ENCODE results near the gene RHO. TPM values are rescaled to one million over a fixed set of nuclear protein-coding genes. Genes with fewer than 3 reads are reported as not detected.

The RHO gene
- total RNA-seq, 1 donor from 2014 or later, result not detected

DNA sequence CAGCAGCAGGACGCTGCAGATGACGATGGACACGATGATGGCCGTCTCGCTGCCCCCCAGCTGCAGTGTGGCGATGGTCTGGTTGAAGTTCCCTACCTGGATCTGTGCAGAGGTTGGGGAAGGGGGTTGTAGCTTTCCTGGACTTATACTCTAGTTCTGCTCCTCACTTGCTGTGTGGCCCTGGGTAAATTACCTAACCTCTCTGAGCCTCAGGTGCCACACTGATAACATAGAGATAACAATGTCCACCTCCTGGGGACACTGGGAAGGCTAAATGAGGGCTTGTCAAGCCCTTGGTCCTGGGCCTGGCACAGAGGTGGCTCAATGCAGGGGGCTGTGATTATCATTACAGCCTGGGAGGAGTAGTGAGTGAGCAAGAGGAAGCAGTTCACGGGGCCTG is 41.4 kb downstream of the RHO start:
- no peak overlapping the region for H3K27ac Mint-ChIP-seq (ENCODE audit: unreplicated experiment)
- no peak for DNase-seq (ENCODE audit: low read depth, low spot score)
- no peaks in the 10 kb centered on the region for H3K27me3 Mint-ChIP-seq (ENCODE audit: low read depth)
- no peak overlapping the region for H3K4me3 Mint-ChIP-seq
- H3K9me3 Mint-ChIP-seq, result no peaks in the 10 kb centered on the region
- H3K4me1 Mint-ChIP-seq, result no peaks in the 10 kb centered on the region
- H3K36me3 Mint-ChIP-seq (ENCODE audit: low read depth), result no peaks in the 10 kb centered on the region
- TF ChIP-seq, protein P1, sequence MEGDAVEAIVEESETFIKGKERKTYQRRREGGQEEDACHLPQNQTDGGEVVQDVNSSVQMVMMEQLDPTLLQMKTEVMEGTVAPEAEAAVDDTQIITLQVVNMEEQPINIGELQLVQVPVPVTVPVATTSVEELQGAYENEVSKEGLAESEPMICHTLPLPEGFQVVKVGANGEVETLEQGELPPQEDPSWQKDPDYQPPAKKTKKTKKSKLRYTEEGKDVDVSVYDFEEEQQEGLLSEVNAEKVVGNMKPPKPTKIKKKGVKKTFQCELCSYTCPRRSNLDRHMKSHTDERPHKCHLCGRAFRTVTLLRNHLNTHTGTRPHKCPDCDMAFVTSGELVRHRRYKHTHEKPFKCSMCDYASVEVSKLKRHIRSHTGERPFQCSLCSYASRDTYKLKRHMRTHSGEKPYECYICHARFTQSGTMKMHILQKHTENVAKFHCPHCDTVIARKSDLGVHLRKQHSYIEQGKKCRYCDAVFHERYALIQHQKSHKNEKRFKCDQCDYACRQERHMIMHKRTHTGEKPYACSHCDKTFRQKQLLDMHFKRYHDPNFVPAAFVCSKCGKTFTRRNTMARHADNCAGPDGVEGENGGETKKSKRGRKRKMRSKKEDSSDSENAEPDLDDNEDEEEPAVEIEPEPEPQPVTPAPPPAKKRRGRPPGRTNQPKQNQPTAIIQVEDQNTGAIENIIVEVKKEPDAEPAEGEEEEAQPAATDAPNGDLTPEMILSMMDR (conservative IDR thresholded peaks at IDR 0.05), result no peak

DNA sequence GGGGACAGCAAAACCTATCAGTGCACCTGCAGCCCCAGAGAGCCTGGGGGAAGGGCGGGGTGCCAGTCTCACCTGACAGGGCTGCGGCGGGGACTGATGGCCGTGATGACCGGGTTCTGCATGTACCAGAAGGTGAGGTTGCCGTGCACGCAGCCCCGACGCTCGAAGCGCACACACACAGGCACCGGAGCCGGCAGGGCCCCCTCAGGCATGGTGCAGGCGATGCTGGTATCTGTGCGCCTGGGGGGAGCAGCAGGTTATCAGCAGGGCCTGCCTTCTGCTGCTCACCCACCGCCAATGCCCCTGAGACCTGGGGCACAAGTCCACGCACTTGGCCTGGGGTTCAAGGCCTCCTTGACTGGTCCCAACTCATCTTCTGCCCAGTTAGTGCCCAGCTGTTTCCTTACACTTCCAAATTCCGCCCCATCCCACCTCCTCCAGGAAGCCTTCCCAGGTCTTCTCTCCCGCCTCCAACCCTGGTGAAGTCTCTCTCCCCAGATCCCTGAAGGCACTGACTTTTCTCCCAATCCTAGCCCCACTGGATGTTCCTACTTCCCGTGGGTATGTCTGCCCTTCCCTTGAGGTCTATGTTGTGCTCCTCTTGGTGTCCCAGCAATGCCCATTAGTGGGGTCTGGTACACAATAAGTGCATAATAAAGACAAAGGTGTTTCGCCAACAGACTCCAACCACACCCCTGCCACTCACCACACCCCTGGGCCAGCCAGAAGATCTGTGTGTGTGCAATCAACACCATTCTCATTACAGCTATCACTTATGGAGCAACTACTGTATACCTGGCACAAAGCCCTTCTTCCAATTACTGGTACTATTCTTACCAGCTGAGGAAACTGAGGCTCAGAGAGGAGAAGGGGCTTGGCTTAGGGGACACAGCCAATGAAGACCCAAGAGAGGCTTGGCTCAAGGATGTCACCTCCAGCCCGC is 43.4 kb downstream of the RHO start:
- no peaks in the 10 kb centered on the region for H3K27me3 Mint-ChIP-seq (ENCODE audit: low read depth)
- H3K27ac Mint-ChIP-seq (ENCODE audit: unreplicated experiment), result peak overlapping the region; percentile 78
- no peaks in the 10 kb centered on the region for H3K36me3 Mint-ChIP-seq (ENCODE audit: low read depth)
- no peak for DNase-seq (ENCODE audit: low read depth, low spot score)
- H3K4me1 Mint-ChIP-seq, result no peaks in the 10 kb centered on the region
- no peak overlapping the region for H3K4me3 Mint-ChIP-seq
- TF ChIP-seq, protein P1 (conservative IDR thresholded peaks at IDR 0.05), result no peak
- H3K9me3 Mint-ChIP-seq, result no peaks in the 10 kb centered on the region

DNA sequence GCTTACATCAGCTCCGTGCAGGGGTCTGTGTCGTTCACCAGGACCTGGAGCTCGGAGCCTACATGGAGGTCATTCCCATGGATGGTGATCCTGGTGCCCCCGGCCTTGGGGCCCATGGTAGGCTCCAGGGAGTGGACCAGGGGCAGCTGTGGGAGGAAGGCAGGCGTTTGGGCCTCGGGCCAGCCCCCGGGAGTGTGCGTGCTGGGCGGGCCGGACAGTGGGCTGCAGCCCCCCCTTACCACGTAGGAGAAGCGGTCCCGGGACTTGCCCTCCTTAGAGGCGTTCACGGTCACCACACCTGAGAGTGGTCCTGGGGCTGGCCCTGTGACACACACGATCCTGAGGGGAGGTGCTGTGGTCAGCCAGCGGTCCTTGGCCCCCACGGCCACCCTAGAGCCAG is 44.2 kb downstream of the RHO start:
- Mint-ChIP-seq H3K9me3 (no peaks in the 10 kb centered on the region), H3K27ac (ENCODE audit: unreplicated experiment) (no peak overlapping the region), H3K4me3 (no peak overlapping the region), H3K27me3 (ENCODE audit: low read depth) (no peaks in the 10 kb centered on the region), H3K36me3 (ENCODE audit: low read depth) (no peaks in the 10 kb centered on the region), H3K4me1 (no peaks in the 10 kb centered on the region)
- TF ChIP-seq, protein P1 (conservative IDR thresholded peaks at IDR 0.05), result no peak
- no peak for DNase-seq (ENCODE audit: low read depth, low spot score)

DNA sequence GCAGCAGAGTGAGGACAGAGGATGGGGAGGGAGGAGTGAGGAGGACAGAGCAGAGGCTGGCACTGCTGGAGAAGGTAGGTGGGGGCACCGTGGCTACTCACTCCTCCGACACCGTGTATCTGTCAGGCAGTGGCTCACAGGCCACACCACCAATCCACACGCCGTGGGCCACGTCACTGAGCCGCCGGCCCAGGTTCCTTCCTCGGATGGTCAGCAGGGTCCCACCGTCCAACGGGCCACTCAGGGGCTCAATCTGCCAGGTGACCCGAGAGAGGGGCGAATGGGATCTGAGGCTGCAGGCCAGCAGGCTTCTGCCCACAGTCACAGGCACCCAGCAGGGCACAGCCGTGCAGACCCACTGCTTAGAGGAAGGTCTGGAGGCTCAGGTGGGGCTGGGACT is 45.1 kb downstream of the RHO start:
- Mint-ChIP-seq H3K4me3 (no peak overlapping the region), H3K36me3 (ENCODE audit: low read depth) (no peaks in the 10 kb centered on the region), H3K9me3 (no peaks in the 10 kb centered on the region), H3K27ac (ENCODE audit: unreplicated experiment) (no peak overlapping the region), H3K27me3 (ENCODE audit: low read depth) (no peaks in the 10 kb centered on the region), H3K4me1 (no peaks in the 10 kb centered on the region)
- TF ChIP-seq, protein P1 (conservative IDR thresholded peaks at IDR 0.05), result no peak
- no peak for DNase-seq (ENCODE audit: low read depth, low spot score)

DNA sequence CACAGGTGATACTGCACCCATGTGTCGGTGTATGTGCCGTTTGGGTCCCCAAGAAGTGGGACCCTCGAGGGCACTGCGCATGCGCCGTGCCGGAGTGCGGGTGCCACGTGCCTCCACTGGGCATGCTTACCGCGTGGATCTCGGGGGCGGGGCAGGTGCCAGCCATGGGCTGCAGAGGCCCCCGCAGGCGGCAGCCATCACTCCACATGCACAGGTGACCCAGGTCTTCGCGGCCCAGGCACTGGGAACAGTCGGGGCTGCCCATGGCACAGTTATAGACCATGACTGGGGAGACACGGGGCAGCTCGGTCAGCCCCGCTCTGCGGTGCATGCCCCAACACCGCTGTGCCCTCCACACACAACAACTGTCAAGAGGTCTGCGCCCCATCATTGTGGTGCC is 45.8 kb downstream of the RHO start:
- no peaks in the 10 kb centered on the region for H3K27me3 Mint-ChIP-seq (ENCODE audit: low read depth)

More for the DNA sequence above, 45.8 kb downstream of the RHO start:
- no peaks in the 10 kb centered on the region for H3K4me1 Mint-ChIP-seq
- TF ChIP-seq, protein P1 (conservative IDR thresholded peaks at IDR 0.05), result no peak
- no peak for DNase-seq (ENCODE audit: low read depth, low spot score)
- no peak overlapping the region for H3K4me3 Mint-ChIP-seq
- H3K9me3 Mint-ChIP-seq, result no peaks in the 10 kb centered on the region
- H3K27ac Mint-ChIP-seq (ENCODE audit: unreplicated experiment), result no peak overlapping the region
- no peaks in the 10 kb centered on the region for H3K36me3 Mint-ChIP-seq (ENCODE audit: low read depth)

Measured in neural crest cell (in vitro differentiated cells).